ENCODE measurements around the gene NOL12.

The NOL12 gene

GRCh38 chr22:37681556-37682049 is 4.5 kb upstream of the NOL12 start (continued):
- no peak for TF ChIP-seq HOXA7 (CRISPR knock-in tag; IDR thresholded peaks at IDR 0.05; ENCODE audit: borderline replicate concordance)
- TF ChIP-seq MEIS1 (CRISPR knock-in tag; IDR thresholded peaks at IDR 0.05; ENCODE audit: borderline replicate concordance): no peak
- TF ChIP-seq ZNF768 (tag by site-specific recombination; IDR thresholded peaks at IDR 0.05): peak; percentile 88; the same call in 1 of the 2 replicates
- TF ChIP-seq ZNF548 (tag by site-specific recombination; IDR thresholded peaks at IDR 0.05): no peak
- peak; percentile 34; the same call in 1 of the 2 replicates for TF ChIP-seq KLF9 (tag by site-specific recombination; IDR thresholded peaks at IDR 0.05; ENCODE audit: low read depth)
- no peak for TF ChIP-seq KLF8 (tag by site-specific recombination; IDR thresholded peaks at IDR 0.05)
- TF ChIP-seq HOXC10 (CRISPR knock-in tag; IDR thresholded peaks at IDR 0.05): no peak
- TF ChIP-seq ZNF23 (tag by site-specific recombination; IDR thresholded peaks at IDR 0.05; ENCODE audit: borderline replicate concordance): no peak
- TF ChIP-seq GLIS1 (tag by site-specific recombination; IDR thresholded peaks at IDR 0.05): peak; percentile 92
- TF ChIP-seq ZNF621 (tag by site-specific recombination; IDR thresholded peaks at IDR 0.05): no peak
- peak; percentile 60; the same call in 1 of the 2 replicates for TF ChIP-seq ZNF76 (tag by site-specific recombination; IDR thresholded peaks at IDR 0.05; ENCODE audit: borderline replicate concordance, low read depth)
- no peak for TF ChIP-seq ZNF37A (tag by site-specific recombination; IDR thresholded peaks at IDR 0.05)
- TF ChIP-seq ZNF302 (tag by site-specific recombination; IDR thresholded peaks at IDR 0.05; ENCODE audit: low read depth): no peak
- TF ChIP-seq ZNF169 (tag by site-specific recombination; IDR thresholded peaks at IDR 0.05): no peak
- TF ChIP-seq, protein P1, sequence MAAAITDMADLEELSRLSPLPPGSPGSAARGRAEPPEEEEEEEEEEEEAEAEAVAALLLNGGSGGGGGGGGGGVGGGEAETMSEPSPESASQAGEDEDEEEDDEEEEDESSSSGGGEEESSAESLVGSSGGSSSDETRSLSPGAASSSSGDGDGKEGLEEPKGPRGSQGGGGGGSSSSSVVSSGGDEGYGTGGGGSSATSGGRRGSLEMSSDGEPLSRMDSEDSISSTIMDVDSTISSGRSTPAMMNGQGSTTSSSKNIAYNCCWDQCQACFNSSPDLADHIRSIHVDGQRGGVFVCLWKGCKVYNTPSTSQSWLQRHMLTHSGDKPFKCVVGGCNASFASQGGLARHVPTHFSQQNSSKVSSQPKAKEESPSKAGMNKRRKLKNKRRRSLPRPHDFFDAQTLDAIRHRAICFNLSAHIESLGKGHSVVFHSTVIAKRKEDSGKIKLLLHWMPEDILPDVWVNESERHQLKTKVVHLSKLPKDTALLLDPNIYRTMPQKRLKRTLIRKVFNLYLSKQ (tag by site-specific recombination; IDR thresholded peaks at IDR 0.05; ENCODE audit: borderline replicate concordance): no peak
- peak; percentile 40; the same call in 1 of the 2 replicates for TF ChIP-seq PATZ1 (tag by site-specific recombination; IDR thresholded peaks at IDR 0.05)
- TF ChIP-seq ZNF394 (tag by site-specific recombination; IDR thresholded peaks at IDR 0.05; ENCODE audit: borderline replicate concordance): no peak
- TF ChIP-seq ZNF610 (tag by site-specific recombination; IDR thresholded peaks at IDR 0.05; ENCODE audit: borderline replicate concordance): no peak
- no peak for TF ChIP-seq ZNF362 (tag by site-specific recombination; IDR thresholded peaks at IDR 0.05)
- TF ChIP-seq ZNF837 (tag by site-specific recombination; IDR thresholded peaks at IDR 0.05): no peak
- TF ChIP-seq ZNF777 (tag by site-specific recombination; IDR thresholded peaks at IDR 0.05; ENCODE audit: borderline replicate concordance): no peak
- TF ChIP-seq ZNF175 (tag by site-specific recombination; IDR thresholded peaks at IDR 0.05): no peak
- no peak for TF ChIP-seq ZNF707 (tag by site-specific recombination; IDR thresholded peaks at IDR 0.05)
- peak; percentile 56 for TF ChIP-seq ZIC2 (tag by site-specific recombination; IDR thresholded peaks at IDR 0.05)
- no peak for TF ChIP-seq ZNF510 (tag by site-specific recombination; IDR thresholded peaks at IDR 0.05; ENCODE audit: insufficient replicate concordance)
- TF ChIP-seq ZNF26 (tag by site-specific recombination; IDR thresholded peaks at IDR 0.05): no peak
- TF ChIP-seq ZNF843 (tag by site-specific recombination; IDR thresholded peaks at IDR 0.05): no peak
- TF ChIP-seq ZNF449 (tag by site-specific recombination; IDR thresholded peaks at IDR 0.05): no peak
- TF ChIP-seq ZNF133 (tag by site-specific recombination; IDR thresholded peaks at IDR 0.05): no peak
- no peak for TF ChIP-seq ZFP69B (tag by site-specific recombination; IDR thresholded peaks at IDR 0.05)
- TF ChIP-seq, protein P2, sequence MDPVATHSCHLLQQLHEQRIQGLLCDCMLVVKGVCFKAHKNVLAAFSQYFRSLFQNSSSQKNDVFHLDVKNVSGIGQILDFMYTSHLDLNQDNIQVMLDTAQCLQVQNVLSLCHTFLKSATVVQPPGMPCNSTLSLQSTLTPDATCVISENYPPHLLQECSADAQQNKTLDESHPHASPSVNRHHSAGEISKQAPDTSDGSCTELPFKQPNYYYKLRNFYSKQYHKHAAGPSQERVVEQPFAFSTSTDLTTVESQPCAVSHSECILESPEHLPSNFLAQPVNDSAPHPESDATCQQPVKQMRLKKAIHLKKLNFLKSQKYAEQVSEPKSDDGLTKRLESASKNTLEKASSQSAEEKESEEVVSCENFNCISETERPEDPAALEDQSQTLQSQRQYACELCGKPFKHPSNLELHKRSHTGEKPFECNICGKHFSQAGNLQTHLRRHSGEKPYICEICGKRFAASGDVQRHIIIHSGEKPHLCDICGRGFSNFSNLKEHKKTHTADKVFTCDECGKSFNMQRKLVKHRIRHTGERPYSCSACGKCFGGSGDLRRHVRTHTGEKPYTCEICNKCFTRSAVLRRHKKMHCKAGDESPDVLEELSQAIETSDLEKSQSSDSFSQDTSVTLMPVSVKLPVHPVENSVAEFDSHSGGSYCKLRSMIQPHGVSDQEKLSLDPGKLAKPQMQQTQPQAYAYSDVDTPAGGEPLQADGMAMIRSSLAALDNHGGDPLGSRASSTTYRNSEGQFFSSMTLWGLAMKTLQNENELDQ (tag by site-specific recombination; IDR thresholded peaks at IDR 0.05; ENCODE audit: low read depth): no peak
- TF ChIP-seq ZNF324 (tag by site-specific recombination; IDR thresholded peaks at IDR 0.05): peak; percentile 31; the same call in 1 of the 2 replicates
